Airway epithelial cell (primary cell): ENCODE results near the gene VOPP1. TPM values are rescaled to one million over a fixed set of nuclear protein-coding genes. Genes with fewer than 3 reads are reported as not detected.

Experiments used
- total RNA-seq: library from RNA; depleted of rRNA; stranded (reverse); fragments of >200 nt; gene quantifications from 2 replicates; pipeline ENCODE4 v1.2.3, GENCODE V29; 2015

The VOPP1 gene, protein sequence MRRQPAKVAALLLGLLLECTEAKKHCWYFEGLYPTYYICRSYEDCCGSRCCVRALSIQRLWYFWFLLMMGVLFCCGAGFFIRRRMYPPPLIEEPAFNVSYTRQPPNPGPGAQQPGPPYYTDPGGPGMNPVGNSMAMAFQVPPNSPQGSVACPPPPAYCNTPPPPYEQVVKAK
- total RNA-seq: 51.3 and 53.9 TPM in 2 replicates

DNA sequence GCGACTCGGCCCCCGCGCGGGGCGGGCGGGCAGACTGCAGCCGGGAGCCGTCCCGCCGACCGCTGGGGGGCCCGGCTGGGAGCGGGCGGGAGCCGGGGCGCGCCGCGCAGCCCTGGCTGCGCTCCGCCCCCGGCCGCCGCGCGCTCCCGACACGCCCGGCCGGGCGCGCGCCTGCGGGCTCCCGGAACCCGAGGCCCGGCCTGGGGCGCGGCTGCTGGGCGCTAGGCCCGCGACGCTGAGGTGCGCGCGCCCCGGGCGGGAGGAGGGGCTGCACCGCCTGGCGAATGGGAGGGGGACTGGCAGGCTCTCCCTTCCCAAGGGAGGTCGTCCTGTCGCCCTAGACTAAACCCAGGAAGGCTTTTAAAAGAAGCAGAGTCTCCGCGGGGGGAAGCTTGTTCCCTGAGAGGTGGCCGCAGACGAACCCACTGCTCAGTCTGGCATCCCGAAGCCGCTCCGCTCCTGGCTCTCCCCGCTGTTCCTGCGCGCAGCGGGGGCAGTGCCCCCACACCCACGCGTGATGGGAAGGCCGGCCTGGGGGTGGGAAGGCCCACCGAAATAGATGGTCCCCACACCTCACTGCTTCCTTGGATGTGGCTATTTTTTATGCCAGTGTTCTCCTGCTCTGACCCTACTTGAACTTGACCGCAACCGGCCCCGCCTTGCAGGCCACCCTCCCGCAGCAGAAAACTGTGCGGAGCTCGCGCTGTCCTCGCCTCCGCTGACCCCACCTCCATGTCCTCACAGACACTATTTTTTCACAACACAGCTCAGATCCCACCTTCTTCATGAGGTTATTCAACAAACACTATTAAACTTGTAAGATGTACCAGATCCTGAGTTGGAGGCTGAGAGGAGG is at the start of gene VOPP1:
Gene VOPP1, minus strand, starts transcription at position 125 of the 856 bp plus-strand sequence. CDS start 178 bp downstream, outside the sequence.

Other genes with a start within 250 kb of the VOPP1 start
- 13.2 and 13.8 TPM in 2 replicates for gene LANCL2, start 207.2 kb downstream of the VOPP1 start, total RNA-seq